ENCODE results near the gene RYR3. TPM values are rescaled to one million over a fixed set of nuclear protein-coding genes. Genes with fewer than 3 reads are reported as not detected.

The RYR3 gene
- total RNA-seq, 6 experiments from 2014 or later, result not detected

DNA sequence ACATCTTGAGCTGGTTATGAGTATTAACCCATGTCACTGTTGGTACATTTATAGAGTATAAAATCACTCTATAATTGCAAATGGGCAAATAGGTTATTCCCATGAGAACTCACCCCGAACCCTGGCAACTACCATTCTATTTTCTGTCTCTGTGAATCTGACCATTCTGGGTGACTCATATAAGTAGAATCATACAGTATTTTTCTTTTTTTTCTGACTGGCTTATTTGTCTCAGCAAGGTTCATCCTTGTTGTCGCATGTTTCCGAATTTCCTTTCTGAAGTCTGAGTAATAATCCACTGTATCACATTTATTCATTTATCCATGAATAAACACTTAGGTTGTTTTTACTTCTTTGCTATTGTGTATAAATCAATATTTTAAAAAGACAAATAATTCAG is 597.6 kb downstream of the RYR3 start:
- Mint-ChIP-seq H3K9me3 (no peaks in the 10 kb centered on the region), H3K27ac (peak overlapping the region; percentile 36), H3K4me3 (peak overlapping the region; percentile 51), H3K27me3 (ENCODE audit: insufficient read depth) (no peaks in the 10 kb centered on the region), H3K4me1 (ENCODE audit: low read depth) (peaks cover 46% of the 10 kb centered on the region), H3K36me3 (ENCODE audit: low read depth) (no peaks in the 10 kb centered on the region)
- peak; percentile 32 for DNase-seq
- TF ChIP-seq, protein P1, sequence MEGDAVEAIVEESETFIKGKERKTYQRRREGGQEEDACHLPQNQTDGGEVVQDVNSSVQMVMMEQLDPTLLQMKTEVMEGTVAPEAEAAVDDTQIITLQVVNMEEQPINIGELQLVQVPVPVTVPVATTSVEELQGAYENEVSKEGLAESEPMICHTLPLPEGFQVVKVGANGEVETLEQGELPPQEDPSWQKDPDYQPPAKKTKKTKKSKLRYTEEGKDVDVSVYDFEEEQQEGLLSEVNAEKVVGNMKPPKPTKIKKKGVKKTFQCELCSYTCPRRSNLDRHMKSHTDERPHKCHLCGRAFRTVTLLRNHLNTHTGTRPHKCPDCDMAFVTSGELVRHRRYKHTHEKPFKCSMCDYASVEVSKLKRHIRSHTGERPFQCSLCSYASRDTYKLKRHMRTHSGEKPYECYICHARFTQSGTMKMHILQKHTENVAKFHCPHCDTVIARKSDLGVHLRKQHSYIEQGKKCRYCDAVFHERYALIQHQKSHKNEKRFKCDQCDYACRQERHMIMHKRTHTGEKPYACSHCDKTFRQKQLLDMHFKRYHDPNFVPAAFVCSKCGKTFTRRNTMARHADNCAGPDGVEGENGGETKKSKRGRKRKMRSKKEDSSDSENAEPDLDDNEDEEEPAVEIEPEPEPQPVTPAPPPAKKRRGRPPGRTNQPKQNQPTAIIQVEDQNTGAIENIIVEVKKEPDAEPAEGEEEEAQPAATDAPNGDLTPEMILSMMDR (IDR thresholded peaks at IDR 0.05), result no peak

DNA sequence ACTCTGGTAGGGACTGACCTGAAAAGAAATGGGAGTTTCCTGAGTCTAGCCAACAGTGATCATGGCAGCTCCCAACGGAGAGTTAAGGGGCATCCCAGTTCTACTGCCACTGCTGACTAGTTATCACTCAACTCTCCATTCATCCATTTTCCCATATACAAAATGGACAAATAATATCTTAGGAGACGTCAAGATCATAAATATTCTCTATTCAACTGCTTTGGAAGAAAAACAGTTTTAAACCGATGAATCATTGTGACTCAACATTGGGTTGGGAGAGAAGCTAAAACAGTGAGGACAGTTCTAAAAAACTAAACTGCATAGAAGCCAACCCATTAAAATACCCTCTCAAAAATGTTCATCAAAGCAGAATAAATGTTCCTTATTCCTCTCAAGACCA is 600.0 kb downstream of the RYR3 start:
- H3K27me3 Mint-ChIP-seq (ENCODE audit: insufficient read depth), result no peaks in the 10 kb centered on the region
- H3K36me3 Mint-ChIP-seq (ENCODE audit: low read depth), result no peaks in the 10 kb centered on the region
- peak; percentile 54 for DNase-seq
- no peaks in the 10 kb centered on the region for H3K9me3 Mint-ChIP-seq
- H3K4me3 Mint-ChIP-seq, result peak overlapping the region; percentile 5; the same call in 1 of the 2 replicates
- H3K4me1 Mint-ChIP-seq (ENCODE audit: low read depth), result peaks cover 46% of the 10 kb centered on the region
- H3K27ac Mint-ChIP-seq, result peak overlapping the region; percentile 65
- TF ChIP-seq, protein P1 (IDR thresholded peaks at IDR 0.05), result no peak

- H3K9me3 Mint-ChIP-seq, result no peaks in the 10 kb centered on the region
- H3K27me3 Mint-ChIP-seq (ENCODE audit: insufficient read depth), result no peaks in the 10 kb centered on the region
- H3K27ac Mint-ChIP-seq, result no peak overlapping the region
- H3K36me3 Mint-ChIP-seq (ENCODE audit: low read depth), result no peaks in the 10 kb centered on the region
- no peak for DNase-seq
- TF ChIP-seq, protein P1 (IDR thresholded peaks at IDR 0.05), result no peak
- no peak overlapping the region for H3K4me3 Mint-ChIP-seq
- peaks cover 42% of the 10 kb centered on the region for H3K4me1 Mint-ChIP-seq (ENCODE audit: low read depth)
These were observed 601.6 kb downstream of the RYR3 start for GRCh38 chr15:33912326-33912725.

DNA sequence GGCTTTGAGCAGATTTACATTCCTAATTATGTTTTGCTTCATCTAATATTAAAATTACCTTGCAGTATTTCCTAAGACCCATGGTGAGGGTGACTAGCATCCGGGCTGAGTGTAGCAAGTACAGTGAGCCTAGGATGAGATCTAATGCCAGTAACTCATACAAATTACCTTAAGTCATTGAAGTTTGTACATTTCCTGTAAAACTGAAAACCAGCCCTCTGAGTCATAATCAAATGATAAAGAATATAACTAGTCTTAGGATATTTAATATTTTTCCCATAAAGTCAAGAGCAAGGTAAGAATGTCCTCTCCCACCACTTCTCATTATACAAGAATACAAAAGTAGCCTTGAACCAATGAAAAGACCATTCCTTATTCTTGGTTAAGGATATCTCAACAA is 602.7 kb downstream of the RYR3 start:
- Mint-ChIP-seq H3K4me3 (no peak overlapping the region), H3K4me1 (ENCODE audit: low read depth) (peaks cover 30% of the 10 kb centered on the region), H3K27me3 (ENCODE audit: insufficient read depth) (no peaks in the 10 kb centered on the region), H3K36me3 (ENCODE audit: low read depth) (no peaks in the 10 kb centered on the region), H3K9me3 (no peaks in the 10 kb centered on the region), H3K27ac (no peak overlapping the region)
- DNase-seq, result no peak
- TF ChIP-seq, protein P1 (IDR thresholded peaks at IDR 0.05), result no peak

Other genes with a start within 250 kb of the RYR3 start
- gene FMN1, start 116.3 kb upstream of the RYR3 start, total RNA-seq (2021; fragmentation: NEBNext Ultra II Directional; extraction: Animal tissue kit (Norgen Biotek cat#: 25700)), result 10 to 100 TPM in 4 of 6 experiments, 1 to 10 TPM in 2; 8.3 to 14.0 (median 12.6) TPM